ENCODE results near the gene ANKMY2. TPM values are rescaled to one million over a fixed set of nuclear protein-coding genes. Genes with fewer than 3 reads are reported as not detected.

The ANKMY2 gene
- 10 to 100 TPM in 1 of 4 donors, 1 to 10 TPM in 3; 7.9 to 16.2 (median 8.6) TPM for total RNA-seq

- no peaks in the 10 kb centered on the region for H3K27me3 ChIP-seq
- peaks cover 73 to 74% of the 10 kb centered on the region in 2 donors for H3K4me1 ChIP-seq
- peak within 1 kb of the TSS; percentile 82 to 97 (median 91) for H3K4me3 ChIP-seq
- DNase-seq: peak; percentile 93 to 96
- peak within 1 kb of the TSS; percentile 94 to 98 (median 96) for H3K27ac ChIP-seq
- intact Hi-C loops (cut with DNase I; ENCODE audit: low total_unique reads) (no loop called here), in situ Hi-C loops (cut with MboI; ENCODE audit: low sequenced_read_pairs in 4 of 4) (no loop called here)
- H3K9me3 ChIP-seq: no peaks in the 10 kb centered on the region
- TF ChIP-seq POLR2A (IDR thresholded peaks at IDR 0.05): peak; percentile 95 to 97
- TF ChIP-seq CTCF (IDR thresholded peaks at IDR 0.05 in 4 of 5, conservative IDR thresholded peaks at IDR 0.05 in 1 of 5): peak in 2 of 5 experiments; percentile 12 to 15
- ATAC-seq: peak; percentile 83 to 84
- no peaks in the 10 kb centered on the region for H3K36me3 ChIP-seq
Measured at GRCh38 chr7:16645593-16646471, at the start of gene ANKMY2, which contains the start of gene BZW2. Gene ANKMY2, minus strand, starts transcription at chr7:16645754. Its CDS starts 181 bp downstream, at chr7:16645573. Gene BZW2, plus strand, starts transcription at chr7:16646181. Its CDS starts 19,263 bp downstream, at chr7:16665444.

- ATAC-seq (no peak), DNase-seq (no peak)
- intact Hi-C loops (cut with DNase I; ENCODE audit: low total_unique reads) (loop anchor here (2.0 kb wide), 1 partner anchor 222 kb away; no protein-coding TSS in a partner anchor), in situ Hi-C loops (cut with MboI; ENCODE audit: low sequenced_read_pairs in 4 of 4) (loop anchor here in 2 of 4 donors (25.0 kb wide), 1 partner anchor 217 kb away; no protein-coding TSS in a partner anchor)
- H3K36me3 ChIP-seq: peaks cover 6 to 90% of the 10 kb centered on the region in 2 donors
- no peak overlapping the region for H3K27ac ChIP-seq
- no peak overlapping the region for H3K4me3 ChIP-seq
- no peaks in the 10 kb centered on the region for H3K27me3 ChIP-seq
- TF ChIP-seq POLR2A (IDR thresholded peaks at IDR 0.05): no peak
- TF ChIP-seq CTCF (IDR thresholded peaks at IDR 0.05 in 4 of 5, conservative IDR thresholded peaks at IDR 0.05 in 1 of 5): no peak
- H3K4me1 ChIP-seq: no peaks in the 10 kb centered on the region
- H3K9me3 ChIP-seq: no peaks in the 10 kb centered on the region
Measured at GRCh38 chr7:16694806-16695205, 49.3 kb upstream of the ANKMY2 start.

GRCh38 chr7:16693601-16694318 is 48.2 kb upstream of the ANKMY2 start:
- in situ Hi-C loops (cut with MboI; ENCODE audit: low sequenced_read_pairs in 4 of 4): loop anchor here in 2 of 4 donors (25.0 kb wide), 1 partner anchor 219 kb away; no protein-coding TSS in a partner anchor
- no peak for ATAC-seq
- H3K4me1 ChIP-seq: no peaks in the 10 kb centered on the region
- DNase-seq: no peak
- no peak overlapping the region for H3K4me3 ChIP-seq
- no peak for TF ChIP-seq POLR2A (IDR thresholded peaks at IDR 0.05)
- no peak for TF ChIP-seq CTCF (IDR thresholded peaks at IDR 0.05 in 4 of 5, conservative IDR thresholded peaks at IDR 0.05 in 1 of 5)
- H3K36me3 ChIP-seq: peaks cover 6 to 82% of the 10 kb centered on the region in 2 donors
- H3K27ac ChIP-seq: peak overlapping the region in 1 of 4 donors; percentile 12
- intact Hi-C loops (cut with DNase I; ENCODE audit: low total_unique reads): loop anchor here (2.0 kb wide), 1 partner anchor 223 kb away; no protein-coding TSS in a partner anchor
- H3K27me3 ChIP-seq: no peaks in the 10 kb centered on the region
- no peaks in the 10 kb centered on the region for H3K9me3 ChIP-seq

- Histone ChIP-seq H3K9me3 (no peaks in the 10 kb centered on the region), H3K36me3 (peaks cover 2 to 58% of the 10 kb centered on the region in 2 donors), H3K4me3 (no peak overlapping the region), H3K27ac (no peak overlapping the region), H3K27me3 (no peaks in the 10 kb centered on the region), H3K4me1 (no peaks in the 10 kb centered on the region)
- in situ Hi-C loops (cut with MboI; ENCODE audit: low sequenced_read_pairs in 4 of 4) (loop anchor here in 2 of 4 donors (25.0 kb wide), 1 partner anchor 221 kb away; no protein-coding TSS in a partner anchor), intact Hi-C loops (cut with DNase I; ENCODE audit: low total_unique reads) (no loop called here)
- ATAC-seq (no peak), DNase-seq (no peak)
- TF ChIP-seq POLR2A (IDR thresholded peaks at IDR 0.05) (no peak), CTCF (IDR thresholded peaks at IDR 0.05 in 4 of 5, conservative IDR thresholded peaks at IDR 0.05 in 1 of 5) (no peak)
Measured at GRCh38 chr7:16691241-16691640, 45.7 kb upstream of the ANKMY2 start.
